ENCODE results near the gene ABAT.
"Not testable (repeated sequence)": the region's sequence is repeated elsewhere in the genome, so short reads cannot be mapped to it uniquely, and the experiment has no call there.

Gene ABAT

GRCh38 chr16:8694795-8695728, 20.6 kb downstream of the ABAT start:
- DNase-seq (ENCODE audit: extremely low read depth, low read depth): no peak
- TF ChIP-seq, protein P1, sequence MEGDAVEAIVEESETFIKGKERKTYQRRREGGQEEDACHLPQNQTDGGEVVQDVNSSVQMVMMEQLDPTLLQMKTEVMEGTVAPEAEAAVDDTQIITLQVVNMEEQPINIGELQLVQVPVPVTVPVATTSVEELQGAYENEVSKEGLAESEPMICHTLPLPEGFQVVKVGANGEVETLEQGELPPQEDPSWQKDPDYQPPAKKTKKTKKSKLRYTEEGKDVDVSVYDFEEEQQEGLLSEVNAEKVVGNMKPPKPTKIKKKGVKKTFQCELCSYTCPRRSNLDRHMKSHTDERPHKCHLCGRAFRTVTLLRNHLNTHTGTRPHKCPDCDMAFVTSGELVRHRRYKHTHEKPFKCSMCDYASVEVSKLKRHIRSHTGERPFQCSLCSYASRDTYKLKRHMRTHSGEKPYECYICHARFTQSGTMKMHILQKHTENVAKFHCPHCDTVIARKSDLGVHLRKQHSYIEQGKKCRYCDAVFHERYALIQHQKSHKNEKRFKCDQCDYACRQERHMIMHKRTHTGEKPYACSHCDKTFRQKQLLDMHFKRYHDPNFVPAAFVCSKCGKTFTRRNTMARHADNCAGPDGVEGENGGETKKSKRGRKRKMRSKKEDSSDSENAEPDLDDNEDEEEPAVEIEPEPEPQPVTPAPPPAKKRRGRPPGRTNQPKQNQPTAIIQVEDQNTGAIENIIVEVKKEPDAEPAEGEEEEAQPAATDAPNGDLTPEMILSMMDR (IDR thresholded peaks at IDR 0.05; ENCODE audit: low read depth, low read length): no peak

- TF ChIP-seq, protein P1 (IDR thresholded peaks at IDR 0.05; ENCODE audit: low read depth, low read length): no peak
- DNase-seq (ENCODE audit: extremely low read depth, low read depth): no peak
These were observed 22.5 kb downstream of the ABAT start for GRCh38 chr16:8696880-8697279.

DNA sequence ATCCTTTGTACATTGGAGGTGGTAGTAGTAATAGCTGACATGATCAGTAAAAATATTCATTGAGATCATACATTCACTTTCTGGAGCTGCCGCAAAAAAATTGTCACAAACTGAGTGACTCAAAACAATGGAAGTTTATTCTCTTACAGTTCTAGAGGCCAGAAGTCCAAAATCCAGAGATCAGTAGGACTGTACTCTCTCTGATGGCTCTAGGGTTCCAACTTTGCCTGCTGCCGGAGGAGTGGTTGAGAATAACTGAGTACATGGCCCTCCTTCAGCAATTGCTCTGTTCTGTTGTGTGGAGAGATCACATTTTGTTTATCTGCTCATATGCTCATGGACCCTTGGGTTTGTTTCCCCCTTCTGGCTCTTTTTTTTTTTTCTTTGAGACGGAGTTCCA, 23.5 kb downstream of the ABAT start:
- no peak for DNase-seq (ENCODE audit: extremely low read depth, low read depth)
- TF ChIP-seq, protein P1 (IDR thresholded peaks at IDR 0.05; ENCODE audit: low read depth, low read length): no peak

DNA sequence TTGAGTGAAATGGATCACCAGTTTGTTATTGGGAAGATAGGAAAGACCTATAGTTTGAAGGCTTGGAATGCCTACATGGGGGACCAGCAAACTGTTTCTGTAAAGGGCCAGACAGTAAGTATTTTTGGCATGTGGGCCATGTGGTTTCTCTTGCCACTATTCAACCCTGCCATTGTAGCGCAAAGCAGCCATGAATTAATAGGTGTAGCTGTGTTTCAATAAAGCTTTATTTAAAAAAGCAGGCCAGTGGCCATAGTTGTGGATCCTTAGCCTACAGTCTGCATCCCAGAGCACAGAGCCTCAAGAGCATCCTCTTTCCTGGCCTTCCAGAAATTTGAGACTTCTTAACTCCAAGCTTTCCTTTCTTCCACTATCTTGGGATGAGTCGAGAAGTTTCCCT, 29.3 kb downstream of the ABAT start:
- DNase-seq (ENCODE audit: extremely low read depth, low read depth): no peak
- TF ChIP-seq, protein P1 (IDR thresholded peaks at IDR 0.05; ENCODE audit: low read depth, low read length): no peak

- DNase-seq (ENCODE audit: extremely low read depth, low read depth): no peak
- TF ChIP-seq, protein P1 (IDR thresholded peaks at IDR 0.05; ENCODE audit: low read depth, low read length): no peak
These were observed 29.7 kb downstream of the ABAT start for GRCh38 chr16:8704098-8704497.

DNA sequence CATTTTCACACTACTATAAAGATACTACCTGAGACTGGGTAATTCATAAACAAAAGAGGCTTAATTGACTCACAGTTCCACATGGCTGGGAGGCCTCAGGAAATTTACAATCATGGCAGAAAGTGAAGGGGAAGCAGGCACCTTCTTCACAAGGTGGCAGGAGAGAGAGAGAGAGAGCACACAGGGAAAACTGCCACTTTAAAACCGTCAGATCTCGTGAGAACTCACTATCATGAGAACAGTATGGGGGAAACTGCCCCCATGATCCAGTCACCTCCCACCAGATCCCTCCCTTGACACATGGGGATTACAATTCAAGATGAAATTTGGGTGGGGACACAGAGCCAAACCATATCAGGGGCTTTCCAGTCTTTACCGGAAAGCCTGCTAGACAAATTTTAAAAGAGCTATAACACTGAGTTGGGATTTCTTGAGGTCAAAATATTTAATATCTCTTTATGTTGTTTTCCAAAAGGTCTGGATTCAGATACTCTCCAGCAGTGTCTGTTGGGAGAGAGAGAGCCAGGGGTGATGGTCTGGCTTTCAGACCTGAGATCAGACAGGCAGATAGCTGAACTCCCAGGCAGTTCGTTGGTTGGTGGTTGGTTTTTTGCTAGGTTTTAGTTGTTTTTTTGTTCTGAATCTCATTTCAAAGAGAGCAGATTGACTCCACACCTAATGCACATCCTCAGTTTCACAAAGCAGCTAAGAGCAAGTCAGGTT, 30.8 kb downstream of the ABAT start:
- not testable (repeated sequence) for DNase-seq (ENCODE audit: extremely low read depth, low read depth)

DNA sequence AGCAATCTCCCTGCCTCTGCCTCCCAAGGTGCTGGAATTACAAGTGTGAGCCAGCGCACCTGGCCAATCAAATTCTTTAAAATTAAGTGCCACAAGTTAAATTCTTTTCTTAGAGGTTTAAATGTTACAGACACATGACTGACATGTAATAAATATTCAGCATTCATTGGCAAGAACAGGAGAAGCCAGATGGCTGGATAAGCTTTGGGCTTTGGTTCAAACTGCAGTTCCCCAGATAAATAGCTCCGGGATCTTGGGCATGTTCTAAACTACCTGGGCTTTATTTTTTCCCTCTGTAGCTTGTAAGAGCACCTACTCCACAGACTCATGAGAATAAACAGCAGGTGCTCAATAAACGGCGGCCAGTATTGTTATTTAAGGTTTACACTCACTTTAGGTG, 34.1 kb downstream of the ABAT start:
- TF ChIP-seq, protein P1 (IDR thresholded peaks at IDR 0.05; ENCODE audit: low read depth, low read length): no peak
- no peak for DNase-seq (ENCODE audit: extremely low read depth, low read depth)
